Kidney (tissue), 14 donors: ENCODE data around the gene FBN1. TPM values are rescaled to one million over a fixed set of nuclear protein-coding genes. Genes with fewer than 3 reads are reported as not detected.

ENCODE experiments used
- DNase-seq, 5 donors: peaks; one replicate each; pipeline ENCODE4 v3.0.0-alpha.2; 2013 to 2020
- FAIRE-seq: peaks from 2 replicates; lab custom pipeline; 2012; peaks lifted over from hg19 to GRCh38; lab: Jason Lieb, UNC
- H3K27ac ChIP-seq, 2 donors: one replicate each; pipeline ENCODE4 v1.7.0; 2013; ENCODE audit warnings: low read depth in 2 of 2, low read length in 2 of 2, inconsistent platforms in 1 of 2
- H3K27me3 ChIP-seq: one replicate; pipeline ENCODE4 v1.7.1; 2013; ENCODE audit warnings: low read length, inconsistent platforms; ENCODE audit not compliant: control insufficient read depth, insufficient read depth
- H3K36me3 ChIP-seq, 3 donors: one replicate each; pipeline versions ENCODE4 v1.7.0 to v1.7.1; 2013; ENCODE audit warnings: low read length in 3 of 3, control low read depth in 1 of 3, inconsistent platforms in 1 of 3; ENCODE audit not compliant: insufficient read depth in 3 of 3, control insufficient read depth in 2 of 3
- H3K4me1 ChIP-seq, 3 donors: one replicate each; pipeline versions ENCODE4 v1.7.0 to v1.7.1; 2013; ENCODE audit warnings: low read length in 3 of 3, inconsistent platforms in 1 of 3, low read depth in 1 of 3; ENCODE audit not compliant: control insufficient read depth in 2 of 3, insufficient read depth in 2 of 3
- H3K4me3 ChIP-seq, 3 donors: one replicate each; pipeline versions ENCODE4 v1.7.0 to v1.8.1; 2013; ENCODE audit warnings: low read length in 3 of 3, control low read depth in 1 of 3, inconsistent platforms in 1 of 3
- H3K9ac ChIP-seq, 3 donors: one replicate each; pipeline versions ENCODE4 v1.7.0 to v1.7.1; 2013; ENCODE audit warnings: low read length in 3 of 3, control low read depth in 1 of 3, inconsistent platforms in 1 of 3
- H3K9me3 ChIP-seq, 3 donors: one replicate each; pipeline versions ENCODE4 v1.7.0 to v1.7.1; 2013; ENCODE audit warnings: low read length in 3 of 3, control low read depth in 1 of 3, inconsistent platforms in 1 of 3; ENCODE audit not compliant: control insufficient read depth in 2 of 3, insufficient read depth in 1 of 3
- CTCF ChIP-seq: IDR thresholded peaks from 3 replicates; pipeline ENCODE4 v1.5.1; 2012; ENCODE audit warnings: mild to moderate bottlenecking, moderate library complexity, borderline replicate concordance; ENCODE audit not compliant: insufficient read depth; ENCODE audit errors: extremely low read depth
- intact Hi-C: fragments of 100-400 bp; cut with DNase I; formaldehyde crosslinking; loops from one replicate; pipeline ENCODE4 v1.11.1; 2022
- polyA plus RNA-seq: library from polyadenylated mRNA; stranded (reverse); fragments of 350-450 nt; fragmentation: Illumina TruSeq; extraction: RNeasy Lipid Tissue Mini Kit (QIAGEN cat#74804); gene quantifications from one replicate; pipeline ENCODE4 v1.2.3, GENCODE V29; 2014; ENCODE audit warnings: low read depth, low replicate concordance; ENCODE audit not compliant: insufficient read depth
- total RNA-seq: library from RNA; stranded (reverse); fragmentation: NEBNext Ultra II Directional; extraction: Animal tissue kit (Norgen Biotek cat#: 25700); gene quantifications from one replicate; pipeline ENCODE4 v1.2.1, GENCODE V29; 2021
- donor health status: control.
- donor health status: control.
- donor health status: control.
- donor health status: control.
- donor health status: control.
- donor health status: DM: yes; HTN: yes; CAD: no.
- donor health status: Normal renal cell carcinoma (clear cell type).

FBN1 gene
- total and polyA plus RNA-seq, 2 donors from 2014 or later = 2.4 to 30.8 TPM

GRCh38 chr15:48580736-48581135 is 64.8 kb downstream of the FBN1 start:
- no peaks in the 10 kb centered on the region for H3K4me1 ChIP-seq
- TF ChIP-seq CTCF = no peak
- H3K27ac ChIP-seq = no peak overlapping the region

GRCh38 chr15:48579945-48580671 is 65.4 kb downstream of the FBN1 start:
- intact Hi-C loops = no loop called here
- no peaks in the 10 kb centered on the region for H3K27me3 ChIP-seq
- FAIRE-seq (no peak), DNase-seq (no peak)
- TF ChIP-seq CTCF = no peak
- no peaks in the 10 kb centered on the region for H3K9me3 ChIP-seq
- no peaks in the 10 kb centered on the region for H3K36me3 ChIP-seq
- H3K27ac ChIP-seq = no peak overlapping the region
- peak overlapping the region in 1 of 3 donors; percentile 8 for H3K4me3 ChIP-seq
- no peak overlapping the region for H3K9ac ChIP-seq
- no peaks in the 10 kb centered on the region for H3K4me1 ChIP-seq

More at GRCh38 chr15:48580736-48581135, 64.8 kb downstream of the FBN1 start:
- intact Hi-C loops = no loop called here
- Histone ChIP-seq H3K9ac (no peak overlapping the region), H3K9me3 (no peaks in the 10 kb centered on the region), H3K36me3 (no peaks in the 10 kb centered on the region), H3K4me3 (no peak overlapping the region), H3K27me3 (no peaks in the 10 kb centered on the region)
- FAIRE-seq (no peak), DNase-seq (no peak)

- Histone ChIP-seq H3K4me1 (no peaks in the 10 kb centered on the region), H3K27ac (no peak overlapping the region)
- no peak for DNase-seq
These were observed 66.5 kb downstream of the FBN1 start for GRCh38 chr15:48578965-48579364.

More at GRCh38 chr15:48578965-48579364, 66.5 kb downstream of the FBN1 start:
- H3K9ac ChIP-seq = no peak overlapping the region
- no peak overlapping the region for H3K4me3 ChIP-seq
- no peaks in the 10 kb centered on the region for H3K27me3 ChIP-seq
- TF ChIP-seq CTCF = no peak
- no peak for FAIRE-seq
- intact Hi-C loops = no loop called here
- H3K9me3 ChIP-seq = no peaks in the 10 kb centered on the region
- no peaks in the 10 kb centered on the region for H3K36me3 ChIP-seq
